HG03439 (cell line): ENCODE results near the gene CBFA2T2.
"Not testable (repeated sequence)": the region's sequence is repeated elsewhere in the genome, so short reads cannot be mapped to it uniquely, and the experiment has no call there.

Source experiments
- ATAC-seq: cut with Tn5 transposase; IDR thresholded peaks from one replicate; pipeline ENCODE4 v1.9.1; 2021; ENCODE audit warnings: mild to moderate bottlenecking, moderate library complexity; ENCODE audit not compliant: unreplicated experiment

CBFA2T2 gene

DNA sequence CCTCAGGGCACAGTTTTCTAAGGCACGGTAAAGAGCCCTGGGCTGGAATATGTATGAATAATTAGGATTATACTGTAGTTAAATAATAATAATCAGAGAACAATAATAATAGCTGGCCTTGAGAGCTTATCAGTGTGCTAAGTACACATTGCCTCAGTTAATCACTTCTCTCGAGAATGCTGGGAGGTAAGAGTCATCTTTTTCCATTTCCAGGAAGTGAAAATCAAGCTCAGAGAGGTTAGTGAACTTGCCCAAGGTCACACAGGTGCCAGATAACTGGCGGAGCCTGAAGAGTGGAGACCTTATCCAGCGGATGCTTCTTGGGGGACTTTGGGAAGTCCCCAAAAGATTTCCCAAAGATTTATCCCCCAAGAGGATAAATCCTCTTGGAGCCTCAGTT, 19.4 kb upstream of the CBFA2T2 start:
- ATAC-seq, result no peak

GRCh38 chr20:33470866-33471265, 19.0 kb upstream of the CBFA2T2 start:
- ATAC-seq, result no peak

- ATAC-seq, result no peak
These were observed 16.9 kb upstream of the CBFA2T2 start for GRCh38 chr20:33472868-33473435.

DNA sequence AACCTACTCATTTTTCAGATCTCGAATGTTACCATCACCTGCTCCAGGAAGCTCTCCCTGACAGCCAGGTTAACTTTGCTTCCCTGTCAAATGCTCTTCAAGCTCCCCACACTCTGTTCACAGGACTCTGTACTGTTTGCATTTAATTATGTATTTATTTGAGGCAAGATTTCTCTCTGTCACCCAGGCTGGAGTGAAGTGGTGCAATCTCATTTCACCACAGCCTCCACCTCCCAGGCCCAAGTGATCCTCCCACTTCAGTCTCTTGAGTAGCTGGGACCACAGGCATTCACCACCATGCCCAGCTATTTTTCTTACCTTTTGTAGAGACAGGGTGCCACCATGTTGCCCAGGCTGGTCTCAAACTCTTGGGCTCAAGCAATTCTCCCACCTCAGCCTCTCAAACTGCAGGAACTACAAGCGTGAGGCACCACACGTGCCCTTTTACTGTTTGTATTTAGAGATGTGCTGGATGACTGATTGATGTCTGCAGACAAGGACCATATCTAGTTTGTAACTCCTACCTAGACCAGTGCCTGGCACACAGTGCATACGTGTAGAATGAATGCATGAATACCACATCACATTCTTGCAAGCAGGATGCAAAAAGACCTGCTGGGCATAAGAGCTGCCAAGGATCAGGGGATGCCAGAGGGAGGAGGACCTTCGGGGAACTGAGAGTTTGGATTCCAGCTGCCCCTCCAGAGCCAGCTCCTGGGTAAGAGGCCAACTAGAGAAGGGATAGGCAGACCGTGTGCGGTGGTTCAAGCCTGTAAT, 15.6 kb upstream of the CBFA2T2 start:
- no peak for ATAC-seq

DNA sequence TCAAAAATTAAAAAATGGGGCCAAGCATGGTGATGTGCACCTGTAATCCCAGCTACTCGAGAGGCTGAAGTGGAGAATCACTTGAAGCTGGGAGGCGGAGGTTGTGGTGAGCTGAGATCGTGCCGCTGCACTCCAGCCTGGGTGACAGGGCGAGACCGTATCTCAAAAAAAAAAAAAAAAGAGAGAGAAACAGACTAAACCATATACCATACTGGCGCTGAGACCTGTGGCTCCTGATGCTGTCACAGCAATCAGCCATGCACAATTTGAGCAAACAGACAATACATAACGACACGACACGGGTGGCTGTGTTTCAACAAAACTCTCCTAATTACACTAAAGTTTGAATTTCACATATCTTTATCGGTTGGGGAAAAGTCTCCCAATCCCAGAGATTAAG, 14.9 kb upstream of the CBFA2T2 start:
- ATAC-seq, result no peak

GRCh38 chr20:33475381-33476152, 14.3 kb upstream of the CBFA2T2 start:
- ATAC-seq, result no peak

GRCh38 chr20:33477386-33478234, 12.3 kb upstream of the CBFA2T2 start:
- no peak for ATAC-seq

DNA sequence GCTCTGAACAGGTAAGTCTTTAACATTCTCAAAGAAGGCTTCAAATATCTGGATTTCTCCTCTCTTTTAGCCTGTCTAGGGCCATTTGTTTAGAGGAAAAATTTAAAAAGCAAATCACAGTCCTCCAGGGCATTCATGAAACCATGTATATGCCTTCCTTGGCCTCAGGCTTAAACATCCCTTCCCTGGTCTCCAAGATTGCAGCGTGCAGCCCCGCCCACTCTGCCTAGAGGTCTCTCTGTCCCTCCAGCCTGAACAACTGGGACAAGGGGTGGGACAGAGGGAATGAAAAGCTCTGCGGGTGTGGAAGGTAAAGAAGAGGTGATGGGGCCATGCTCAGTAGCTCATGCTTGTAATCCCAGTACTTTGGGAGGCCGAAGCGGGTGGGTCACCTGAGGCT, 9.8 kb upstream of the CBFA2T2 start:
- no peak for ATAC-seq

GRCh38 chr20:33481431-33481941, 8.4 kb upstream of the CBFA2T2 start:
- ATAC-seq, result no peak

DNA sequence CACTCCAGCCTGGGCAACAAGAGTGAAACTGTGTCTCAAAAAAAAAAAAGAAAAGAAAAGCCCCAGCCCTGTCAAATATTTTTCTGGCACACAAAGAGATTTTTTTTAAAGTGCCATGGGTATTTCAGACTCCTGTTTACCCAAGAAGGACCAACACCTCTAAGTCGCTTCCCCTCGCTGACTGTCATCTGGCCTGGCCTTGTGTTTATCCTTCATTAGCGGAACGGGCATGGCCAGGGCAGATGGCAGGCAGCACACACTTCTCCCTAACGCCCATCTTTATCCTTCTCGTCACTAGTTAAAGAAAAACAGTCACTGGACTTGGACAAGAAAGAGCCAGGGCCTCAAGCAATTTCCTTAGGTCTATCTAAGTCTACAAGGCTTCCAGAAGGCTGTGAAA, 7.3 kb upstream of the CBFA2T2 start:
- ATAC-seq, result no peak

DNA sequence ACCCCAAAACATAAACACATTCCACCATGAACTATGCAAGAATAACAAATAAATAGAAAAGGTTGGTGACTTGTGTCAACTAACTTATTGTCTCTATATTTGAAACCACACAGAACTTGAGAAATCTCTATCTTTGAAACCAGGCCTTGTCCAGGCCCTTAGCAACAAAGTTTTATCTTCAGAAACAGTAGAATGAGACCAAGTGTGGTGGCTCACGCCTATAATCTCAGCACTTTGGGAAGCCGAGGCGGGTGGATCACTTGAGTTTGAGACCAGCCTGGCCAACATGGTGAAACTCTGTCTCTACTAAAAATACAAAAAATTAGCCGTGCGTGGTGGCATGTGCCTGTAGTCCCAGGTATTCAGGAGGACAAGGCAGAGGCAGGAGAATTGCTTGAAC, 6.7 kb upstream of the CBFA2T2 start:
- not testable (repeated sequence) for ATAC-seq

GRCh38 chr20:33488201-33488600, 1.7 kb upstream of the CBFA2T2 start:
- ATAC-seq, result no peak

DNA sequence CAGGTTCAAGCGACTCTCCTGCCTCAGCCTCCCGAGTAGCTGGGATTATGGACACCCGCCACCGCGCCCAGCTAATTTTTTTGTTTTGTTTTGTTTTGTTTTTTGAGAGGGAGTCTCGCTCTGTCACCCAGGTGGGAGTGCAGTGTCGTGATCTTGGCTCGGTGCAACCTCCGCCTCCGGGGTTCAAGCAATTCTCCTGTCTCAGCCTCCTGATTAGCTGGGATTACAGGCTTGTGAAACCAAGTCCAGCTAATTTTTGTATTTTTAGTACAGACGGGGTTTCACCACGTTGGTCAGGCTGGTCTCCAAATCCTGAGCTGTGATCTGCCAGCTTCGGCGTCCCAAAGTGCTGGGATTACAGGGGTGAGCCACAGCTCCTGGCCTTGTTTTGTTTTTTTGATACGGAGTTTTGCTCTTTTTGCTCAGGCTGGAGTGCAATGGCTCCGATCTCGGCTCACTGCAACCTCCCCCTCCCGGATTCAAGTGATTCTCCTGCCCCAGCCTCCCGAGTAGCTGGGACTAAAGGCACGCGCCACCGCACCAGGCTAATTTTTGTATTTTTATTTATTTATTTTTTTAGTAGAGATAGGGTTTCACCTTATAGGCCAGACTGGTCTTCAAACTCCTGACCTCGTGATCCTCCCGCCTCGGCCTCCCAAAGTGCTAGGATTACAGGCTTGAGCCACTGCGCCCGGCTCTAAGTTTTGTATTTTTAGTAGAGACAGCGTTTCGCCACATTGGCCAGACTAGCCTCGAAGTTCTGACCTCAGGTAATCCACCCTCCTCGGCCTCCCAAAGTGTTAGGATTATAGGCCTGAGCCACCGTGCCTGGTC, 1.0 kb upstream of the CBFA2T2 start:
- ATAC-seq, result not testable (repeated sequence)

- peak; percentile 95 for ATAC-seq
These were observed 337 bp upstream of the CBFA2T2 start for GRCh38 chr20:33489495-33490022.

DNA sequence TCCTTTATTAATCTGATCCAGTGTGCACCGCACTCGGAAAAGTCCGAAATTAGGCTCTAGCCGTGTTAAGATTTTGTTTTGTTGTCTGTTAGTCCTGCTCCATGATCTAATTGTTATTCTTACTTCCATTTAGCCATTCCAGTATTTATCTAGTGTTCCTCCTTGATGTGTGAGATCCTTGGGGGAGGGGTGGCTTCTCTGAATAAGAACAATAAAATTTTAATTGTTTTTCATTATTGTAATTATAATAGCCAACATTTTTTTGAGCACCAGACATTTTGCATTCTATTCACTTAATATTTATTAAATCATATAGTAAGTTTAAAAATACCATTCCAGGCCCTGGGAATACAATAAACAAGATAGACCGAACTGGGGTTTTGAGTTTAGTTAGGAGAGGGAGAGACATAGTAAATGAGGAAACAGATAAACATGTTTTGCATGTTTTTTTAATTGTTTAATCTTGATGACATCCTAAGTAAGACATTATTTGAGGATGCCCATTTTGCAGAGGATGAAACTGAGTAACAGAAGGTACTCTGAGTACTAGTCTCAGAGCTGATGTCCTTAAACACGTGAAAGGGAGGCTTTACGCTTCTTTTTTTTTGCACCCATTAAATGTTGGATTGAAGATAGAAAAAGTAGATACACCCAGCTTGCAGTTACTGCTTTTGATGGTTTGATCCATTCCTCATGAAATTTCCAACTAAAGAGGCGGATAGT, 1.2 kb downstream of the CBFA2T2 start:
- ATAC-seq, result no peak

DNA sequence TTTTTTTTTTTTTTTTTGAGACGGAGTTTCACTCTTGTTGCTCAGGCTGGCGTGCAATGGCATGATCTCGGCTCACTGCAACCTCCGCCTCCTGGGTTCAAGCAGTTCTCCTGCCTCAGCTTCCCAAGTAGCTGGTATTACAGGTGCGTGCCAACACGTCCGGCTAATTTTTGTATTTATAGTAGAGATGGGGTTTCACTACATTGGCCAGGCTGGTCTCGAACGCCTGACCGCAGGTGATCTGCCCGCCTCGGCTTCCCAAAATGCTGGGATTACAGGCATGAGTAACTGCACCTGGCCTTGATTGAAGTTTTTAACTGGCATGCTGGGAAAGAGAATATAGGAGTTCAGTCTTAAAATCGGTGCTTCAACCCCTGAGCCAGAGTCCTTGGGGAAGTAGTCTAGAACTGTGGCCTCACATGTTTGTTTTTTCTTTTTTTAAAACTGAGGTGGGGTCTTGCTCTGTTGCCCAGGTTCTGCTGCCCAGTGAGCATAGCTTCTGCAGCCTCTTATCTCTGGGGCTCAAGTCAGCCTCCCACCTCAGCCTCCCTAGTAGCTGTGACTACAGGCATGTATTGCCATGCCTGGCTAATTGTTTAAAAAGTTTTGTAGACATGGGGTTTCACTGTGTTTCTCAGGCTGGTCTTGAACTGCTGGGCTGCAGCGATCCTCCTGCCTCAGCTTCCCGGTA, 3.3 kb downstream of the CBFA2T2 start:
- no peak for ATAC-seq

GRCh38 chr20:33496776-33497175, 6.9 kb downstream of the CBFA2T2 start:
- not testable (repeated sequence) for ATAC-seq

GRCh38 chr20:33499355-33499754, 9.5 kb downstream of the CBFA2T2 start:
- ATAC-seq, result no peak
